ENCODE data around the gene WNK3.

Gene WNK3

GRCh38 chrX:54172455-54172854, 185.4 kb downstream of the WNK3 start:
- no peak for DNase-seq (ENCODE audit: insufficient read length, low spot score)
- FAIRE-seq: peak; percentile 54

GRCh38 chrX:54171527-54172250, 186.2 kb downstream of the WNK3 start:
- DNase-seq (ENCODE audit: insufficient read length, low spot score): no peak
- no peak for FAIRE-seq

- FAIRE-seq (no peak), DNase-seq (ENCODE audit: insufficient read length, low spot score) (no peak)
These were observed 186.8 kb downstream of the WNK3 start for GRCh38 chrX:54171091-54171490.

- FAIRE-seq (no peak), DNase-seq (ENCODE audit: insufficient read length, low spot score) (no peak)
These were observed 190.9 kb downstream of the WNK3 start for GRCh38 chrX:54166915-54167314.

- no peak for DNase-seq (ENCODE audit: insufficient read length, low spot score)
- FAIRE-seq: no peak
These were observed 200.3 kb downstream of the WNK3 start for GRCh38 chrX:54157561-54157960.

Measured in GM19239 (cell line).